Effector CD8-positive, alpha-beta T cell (primary cell): ENCODE measurements around the gene CDHR5.
"Not testable (repeated sequence)": the region's sequence is repeated elsewhere in the genome, so short reads cannot be mapped to it uniquely, and the experiment has no call there.

Experiments used
- DNase-seq: peaks from one replicate; lab custom pipeline; 2025; lab: John Stamatoyannopoulos, UW

Gene CDHR5

DNA sequence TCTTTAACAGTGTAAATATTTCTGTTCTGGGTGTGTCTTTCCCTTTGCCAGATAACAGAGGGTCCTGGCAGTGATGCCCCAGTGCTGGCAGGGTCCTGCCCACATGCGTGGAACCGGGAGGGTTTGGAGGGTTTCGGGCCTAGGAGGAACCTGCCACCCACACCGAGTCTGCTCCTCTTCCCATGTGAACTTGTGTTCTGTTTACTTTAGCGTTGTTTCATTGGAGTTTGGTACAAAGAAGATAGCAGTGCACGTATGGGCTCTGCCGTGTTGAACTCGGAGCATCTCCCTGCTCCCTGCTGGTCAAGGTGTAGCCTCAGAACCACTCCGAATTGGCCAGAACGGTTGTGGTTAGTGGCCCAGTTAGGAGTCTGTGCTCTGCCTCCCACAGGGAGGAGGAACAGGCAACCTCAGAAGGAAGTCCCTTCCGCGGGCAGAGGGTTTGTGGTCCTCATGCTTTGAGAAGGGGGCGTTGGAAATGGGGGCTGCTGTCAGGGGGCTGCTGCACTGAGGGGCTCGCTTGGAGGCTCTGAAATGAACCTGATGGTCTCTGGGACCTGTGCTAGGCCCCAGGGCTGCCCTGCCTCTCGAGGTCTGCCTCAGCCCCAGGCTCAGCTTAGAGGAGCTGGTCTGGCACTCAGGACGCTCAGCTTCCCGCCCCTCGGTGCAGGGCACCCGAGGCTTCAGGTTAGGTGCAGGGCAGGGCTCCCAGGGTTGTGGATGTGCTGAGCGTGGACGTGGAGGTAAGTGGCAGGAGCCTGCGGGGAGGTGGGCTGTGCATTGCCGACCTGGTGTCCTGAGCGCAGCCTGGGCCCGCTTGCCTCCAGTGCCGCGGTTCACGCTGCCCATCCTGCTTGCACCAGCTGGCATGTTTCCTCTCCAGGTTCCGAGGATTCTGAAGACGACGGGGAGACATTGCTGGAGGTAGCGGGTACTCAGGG lies 38.1 kb downstream of the CDHR5 start:
- DNase-seq, result no peak

DNA sequence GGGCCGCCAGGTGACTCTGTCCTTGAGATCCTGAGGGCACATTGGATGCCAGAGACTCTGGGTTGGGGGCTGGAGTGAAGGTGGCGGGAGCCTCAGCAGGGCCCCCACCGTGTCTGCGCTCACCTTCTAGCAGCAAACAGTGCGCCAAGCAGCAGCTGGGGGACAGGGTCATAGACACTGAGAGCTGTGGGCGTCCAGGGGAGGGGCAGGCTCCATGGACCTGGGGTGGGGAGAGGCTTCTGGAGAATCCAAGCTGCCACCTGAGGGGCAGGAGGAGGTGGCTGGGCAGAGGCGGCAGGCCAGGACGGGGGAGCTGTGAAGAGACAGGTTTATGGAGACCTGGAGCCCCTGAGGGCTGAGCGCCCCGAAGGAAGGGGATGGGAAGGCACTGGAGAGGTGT lies 40.5 kb downstream of the CDHR5 start:
- no peak for DNase-seq

DNA sequence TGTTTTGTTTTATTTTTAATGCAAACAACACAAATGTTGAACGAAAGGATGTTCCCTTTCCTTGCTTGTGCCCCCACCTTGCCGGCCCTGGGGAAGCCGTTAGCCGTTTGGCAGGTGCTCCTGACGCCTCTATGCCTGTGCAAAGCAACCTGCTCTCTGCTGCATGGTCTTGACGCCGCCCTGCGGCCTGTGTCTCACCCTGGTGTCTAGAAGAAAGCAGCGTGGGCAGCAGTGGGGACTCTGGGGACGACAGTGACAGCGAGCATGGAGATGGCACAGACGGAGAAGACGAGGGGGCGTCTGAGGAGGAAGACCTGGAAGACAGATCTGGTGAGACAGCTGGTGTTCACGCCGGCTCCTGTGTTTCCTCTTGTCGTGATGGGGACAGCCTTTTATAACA lies 43.0 kb downstream of the CDHR5 start:
- DNase-seq, result no peak

DNA sequence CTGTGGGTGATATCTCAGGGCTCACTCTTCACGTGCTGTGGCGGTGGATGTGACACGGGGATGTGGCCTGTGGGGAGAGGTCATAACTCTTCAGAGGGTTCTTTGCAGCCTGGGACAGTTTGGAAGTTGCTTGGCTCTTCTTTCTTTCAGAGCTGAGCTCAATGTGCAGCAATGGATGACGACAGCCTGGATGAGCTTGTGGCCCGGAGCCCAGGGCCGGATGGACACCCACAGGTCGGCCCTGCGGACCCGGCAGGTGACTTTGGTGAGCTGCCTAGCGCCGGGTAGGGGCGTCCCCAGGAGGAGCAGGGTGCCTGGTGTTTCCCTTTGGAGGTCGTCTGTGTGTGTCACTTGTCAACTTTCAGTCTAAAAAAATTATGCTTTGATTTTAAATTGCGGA lies 43.4 kb downstream of the CDHR5 start:
- DNase-seq, result no peak

DNA sequence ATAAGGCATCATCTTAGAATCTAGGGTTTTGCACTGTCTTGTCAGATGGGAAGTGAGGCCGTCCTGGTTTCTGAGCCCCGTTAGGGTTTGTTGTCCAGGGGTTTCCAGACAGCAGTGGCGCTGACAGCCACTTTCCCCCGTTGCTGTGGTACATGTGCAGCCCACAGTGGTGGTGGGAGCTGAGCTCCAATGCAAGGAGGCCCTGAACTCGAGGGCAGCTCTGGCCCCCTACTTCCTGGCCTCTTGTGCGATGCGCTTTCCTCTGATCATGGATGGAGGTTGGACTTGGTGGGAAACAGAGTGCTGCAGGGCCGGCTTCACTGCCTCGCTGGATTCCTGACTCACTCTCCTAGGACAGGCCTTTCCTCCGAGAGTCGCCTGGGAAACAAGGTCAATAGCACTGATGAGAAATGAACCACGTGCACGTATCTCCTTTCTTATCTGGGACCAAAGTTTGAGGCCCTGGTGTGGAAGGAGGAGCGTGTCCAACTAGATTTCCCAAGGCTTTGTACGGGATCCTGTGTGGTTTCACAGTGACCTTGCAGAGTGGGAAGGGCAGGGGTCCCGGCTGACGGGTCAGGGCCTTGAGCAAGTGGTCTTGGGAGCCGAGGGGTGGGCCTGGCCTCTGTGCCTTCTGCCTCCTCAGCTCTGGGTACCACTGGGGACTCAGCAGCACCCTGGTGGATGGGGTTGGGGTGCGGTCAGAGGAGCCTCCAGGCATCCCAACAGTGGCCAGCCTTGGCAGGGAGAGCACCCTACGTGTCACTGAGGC lies 44.7 kb downstream of the CDHR5 start:
- DNase-seq, result no peak

DNA sequence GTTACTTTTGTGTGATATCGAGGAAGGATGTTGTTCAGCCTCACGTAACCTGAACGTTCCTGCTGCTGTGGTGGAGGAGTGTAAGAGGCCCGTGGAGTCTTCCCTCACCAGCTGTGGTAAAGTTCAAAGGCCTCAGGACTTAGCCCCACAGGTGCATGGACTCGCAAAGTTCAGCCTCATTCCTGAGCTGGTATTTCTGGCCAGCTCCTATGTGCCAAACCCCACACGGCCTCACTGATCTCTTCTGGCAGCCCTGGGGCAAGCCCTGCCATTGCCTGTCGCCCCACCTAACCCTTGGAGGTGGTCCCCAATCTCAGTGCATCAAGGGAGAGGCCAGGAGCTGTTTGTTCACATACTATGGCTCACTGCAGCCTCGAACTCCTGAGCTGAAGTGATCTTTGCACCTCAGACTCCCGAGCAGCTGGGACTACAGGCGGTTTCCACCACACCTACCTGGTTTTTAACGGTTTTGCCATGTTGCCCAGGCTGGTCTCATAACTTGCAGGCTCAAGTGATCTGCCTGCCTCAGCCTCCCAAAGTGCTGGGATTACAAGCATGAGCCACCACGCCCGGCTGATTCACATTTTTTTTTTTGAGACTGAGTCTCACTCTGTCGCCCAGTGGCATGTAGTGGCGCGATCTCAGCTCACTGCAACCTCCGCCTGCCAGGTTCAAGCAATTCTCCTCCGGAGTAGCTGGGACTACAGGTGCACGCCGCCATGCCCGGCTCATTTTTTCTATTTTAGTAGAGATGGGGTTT lies 46.3 kb downstream of the CDHR5 start:
- no peak for DNase-seq

DNA sequence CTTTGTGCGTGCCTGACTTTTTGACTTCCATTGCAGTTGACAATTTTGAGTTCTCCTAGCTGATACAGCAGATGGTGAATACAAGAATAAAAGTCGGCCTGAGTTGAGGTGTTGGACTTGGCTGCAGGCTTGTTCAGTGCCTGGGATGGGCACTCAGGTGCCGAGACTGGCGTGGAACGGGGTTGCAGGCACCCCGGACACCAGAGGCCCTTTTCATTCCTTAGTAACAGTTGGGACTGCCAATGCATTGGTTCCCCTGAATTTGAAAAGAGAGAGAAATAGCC lies 47.2 kb downstream of the CDHR5 start:
- DNase-seq, result no peak

DNA sequence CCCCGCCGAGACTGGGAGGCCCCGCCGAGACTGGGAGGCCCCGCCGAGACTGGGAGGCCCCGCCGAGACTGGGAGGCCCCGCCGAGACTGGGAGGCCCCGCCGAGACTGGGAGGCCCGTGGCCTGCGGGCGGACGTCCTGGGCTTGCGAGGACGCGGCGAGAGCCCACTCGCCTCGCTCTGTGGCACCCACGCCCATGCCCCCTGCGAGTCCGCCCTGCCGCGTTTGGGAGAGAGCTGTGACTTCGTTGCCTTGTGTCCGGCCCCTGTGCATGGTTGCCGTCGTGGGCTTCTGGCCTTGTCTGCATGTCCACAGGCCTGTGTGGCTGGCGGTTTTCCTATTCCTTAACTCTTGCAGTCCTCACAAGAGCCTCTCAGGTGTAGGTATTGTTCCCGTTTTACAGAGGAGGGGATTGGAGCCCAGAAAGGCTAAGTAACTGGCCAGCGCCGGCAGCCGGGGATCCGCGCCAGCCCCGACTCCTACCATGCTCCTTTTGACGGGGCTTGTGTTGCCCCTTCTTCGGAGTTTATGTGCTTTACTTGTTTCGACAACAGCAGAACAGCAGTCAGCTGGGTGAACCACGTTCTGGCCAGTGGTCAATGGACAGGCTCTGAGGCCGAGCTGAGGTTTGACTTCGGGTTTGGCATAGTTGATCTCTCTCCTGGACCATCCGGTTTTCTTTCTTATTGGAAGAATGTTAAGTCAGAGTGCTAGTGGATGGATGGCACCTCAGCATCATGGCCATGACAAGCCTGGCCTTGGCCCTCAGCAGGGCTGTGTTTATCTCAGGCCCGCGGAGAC lies 47.7 kb downstream of the CDHR5 start:
- DNase-seq, result no peak

DNA sequence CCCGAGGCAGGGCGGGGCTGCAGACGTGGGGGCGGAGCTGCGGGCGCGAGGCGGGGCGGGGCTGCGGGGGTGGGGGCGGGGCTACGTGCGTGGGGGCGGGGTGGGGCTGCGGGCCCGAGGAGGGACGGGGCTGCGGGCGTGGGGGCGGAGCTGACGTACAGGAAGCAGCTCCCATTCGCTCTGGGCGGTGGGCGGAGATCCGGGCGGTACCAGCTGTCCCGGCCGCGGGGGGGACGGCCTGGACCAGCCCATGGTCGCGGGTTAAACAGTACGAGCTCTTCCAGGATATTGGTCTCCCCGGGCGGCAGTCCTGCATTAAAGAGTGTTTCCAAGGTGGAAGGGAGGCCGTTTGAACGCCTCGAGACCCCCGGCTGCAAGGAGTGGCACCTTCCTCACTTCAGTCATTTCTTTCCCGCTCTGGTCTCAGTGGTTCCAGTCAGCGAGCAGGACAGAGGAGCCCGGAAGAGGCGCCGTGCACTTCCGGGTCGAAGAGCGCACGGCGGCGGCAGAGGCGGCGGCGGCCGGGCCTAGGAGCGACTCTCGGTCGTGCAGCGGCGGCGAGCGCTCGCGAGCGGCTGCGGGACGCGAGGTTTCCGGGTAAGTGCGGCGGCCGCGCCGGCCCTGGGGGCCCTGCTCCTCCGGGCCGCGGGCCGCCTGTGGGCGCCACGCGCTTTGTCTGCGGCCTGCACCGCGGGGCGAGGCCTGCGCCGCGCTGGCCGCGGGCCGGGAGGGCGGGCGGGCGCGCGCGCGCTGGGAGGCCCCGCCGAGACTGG lies 48.6 kb downstream of the CDHR5 start, which contains the start of gene PHRF1:
PHRF1 (plus strand) TSS at position 475 of the 773 bp plus-strand sequence. CDS start 5,043 bp downstream, outside the sequence.
- DNase-seq, result peak; percentile 94

DNA sequence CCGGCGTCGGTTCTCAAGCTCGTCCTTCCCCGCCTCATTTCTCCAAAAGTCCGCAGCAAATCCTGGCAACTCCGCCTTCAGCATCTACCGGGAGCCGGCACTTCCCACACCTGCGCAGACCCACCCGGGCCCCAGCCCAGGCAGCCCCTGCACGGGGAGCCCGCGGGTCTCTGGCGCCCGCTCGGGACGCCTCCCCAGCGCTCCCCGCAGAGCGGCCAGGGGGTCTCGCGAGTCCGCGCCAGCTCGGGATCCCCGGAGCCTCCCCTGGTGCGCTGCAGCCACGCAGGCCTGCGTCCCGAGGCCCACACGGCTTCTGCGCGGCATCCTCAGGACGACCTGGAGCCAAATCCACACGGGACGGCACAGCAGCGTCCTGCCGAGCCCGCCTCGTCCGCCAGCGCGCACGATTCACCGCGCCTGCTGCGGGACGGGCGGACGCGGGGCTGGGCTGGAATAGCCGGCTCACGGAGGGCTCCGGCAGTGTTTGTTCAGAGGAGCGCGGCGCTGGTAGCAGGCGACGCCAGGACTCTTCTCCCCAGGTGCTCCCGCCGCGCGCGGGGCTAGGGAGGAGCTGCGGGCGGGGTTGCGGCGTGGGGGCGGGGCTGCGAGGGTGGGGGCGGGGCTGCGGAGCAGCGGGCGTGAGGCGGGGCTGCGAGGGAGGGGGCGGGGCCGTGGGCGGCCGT lies 49.3 kb downstream of the CDHR5 start:
- peak; percentile 94 for DNase-seq

DNA sequence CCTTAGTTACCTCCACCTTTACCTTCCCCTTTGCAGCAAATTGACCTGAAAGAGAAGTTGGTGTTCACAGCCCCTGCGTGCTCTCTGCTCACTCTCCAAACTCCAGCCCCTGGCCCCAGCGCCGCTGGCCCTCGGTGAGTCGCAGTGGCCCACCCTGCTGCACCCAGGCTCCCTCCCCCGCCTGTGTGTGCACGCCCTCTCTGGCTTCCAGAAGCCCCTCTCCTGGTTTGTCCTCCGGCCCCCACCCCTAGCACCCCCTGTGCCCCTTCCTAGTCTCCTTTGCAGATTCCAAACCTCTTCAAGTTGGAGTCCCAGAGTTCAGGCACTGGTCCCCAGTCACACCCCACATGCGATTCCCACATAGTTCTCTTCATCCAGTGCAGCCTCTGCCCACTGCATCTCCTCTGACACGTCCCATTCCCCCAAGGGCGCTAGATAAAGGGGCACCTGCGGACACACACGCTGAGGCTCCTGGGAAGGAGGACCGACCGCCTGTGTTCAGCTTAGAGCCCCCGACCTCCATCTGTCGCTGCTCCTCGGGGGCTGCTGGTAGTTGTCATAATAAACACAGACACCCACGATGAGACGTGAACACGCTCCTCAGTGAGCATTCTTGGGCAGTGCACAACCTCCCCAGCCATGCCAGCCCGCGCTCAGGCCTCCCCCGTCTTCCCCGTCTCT lies 50.0 kb downstream of the CDHR5 start:
- no peak for DNase-seq

DNA sequence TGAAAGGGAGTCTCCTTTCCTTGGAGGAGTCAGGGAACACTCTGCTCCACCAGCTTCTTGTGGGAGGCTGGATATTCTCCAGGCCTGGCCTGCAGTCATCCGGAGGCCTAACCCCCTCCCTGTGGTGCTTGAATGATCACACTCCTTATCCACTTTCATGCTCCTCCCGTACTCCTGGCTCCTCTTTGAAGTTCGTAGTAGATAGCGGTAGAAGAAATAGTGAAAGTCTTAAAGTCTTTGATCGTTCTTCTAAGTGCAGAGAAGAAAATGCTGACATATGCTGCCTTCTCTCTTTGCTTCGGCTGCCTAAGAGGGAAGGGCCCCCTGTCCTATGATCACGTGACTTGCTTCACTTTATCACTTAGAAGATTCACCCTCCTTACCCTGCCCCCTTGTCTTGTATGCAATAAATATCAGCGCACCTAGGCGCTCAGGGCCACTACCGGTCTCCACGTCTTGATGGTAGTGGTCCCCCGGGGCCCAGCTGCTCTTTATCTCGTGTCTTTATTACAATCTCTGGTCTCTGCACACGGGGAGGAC lies 50.7 kb downstream of the CDHR5 start:
- not testable (repeated sequence) for DNase-seq

DNA sequence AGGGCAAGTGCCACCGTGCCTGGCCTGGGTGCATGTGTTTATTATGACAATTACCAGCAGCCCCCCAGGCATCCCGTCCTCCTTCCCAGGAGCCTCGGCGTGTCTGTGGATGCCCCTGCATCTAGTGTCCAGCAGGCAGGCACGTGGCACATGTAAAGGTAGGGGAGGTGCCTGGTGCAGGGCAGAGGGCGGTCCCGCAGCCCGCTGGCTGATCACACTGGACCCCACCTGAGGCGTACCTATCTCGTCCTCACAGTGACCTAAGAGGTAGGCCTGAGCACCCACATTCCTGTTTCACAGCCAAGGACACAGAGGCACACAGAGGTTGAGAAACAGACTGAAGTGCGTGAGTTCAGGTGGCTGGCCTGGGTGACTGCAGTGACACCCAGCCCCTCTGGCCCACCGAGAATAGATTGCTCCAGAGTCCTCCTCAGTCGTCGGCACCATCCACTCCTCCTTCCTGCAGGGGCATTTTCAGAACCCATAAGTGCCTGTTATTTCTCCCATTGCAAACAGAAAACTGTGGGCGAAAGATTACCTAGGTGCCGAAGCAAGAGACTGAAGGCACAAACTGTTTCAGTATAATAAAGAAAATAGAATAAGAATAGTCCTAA lies 51.5 kb downstream of the CDHR5 start:
- no peak for DNase-seq

DNA sequence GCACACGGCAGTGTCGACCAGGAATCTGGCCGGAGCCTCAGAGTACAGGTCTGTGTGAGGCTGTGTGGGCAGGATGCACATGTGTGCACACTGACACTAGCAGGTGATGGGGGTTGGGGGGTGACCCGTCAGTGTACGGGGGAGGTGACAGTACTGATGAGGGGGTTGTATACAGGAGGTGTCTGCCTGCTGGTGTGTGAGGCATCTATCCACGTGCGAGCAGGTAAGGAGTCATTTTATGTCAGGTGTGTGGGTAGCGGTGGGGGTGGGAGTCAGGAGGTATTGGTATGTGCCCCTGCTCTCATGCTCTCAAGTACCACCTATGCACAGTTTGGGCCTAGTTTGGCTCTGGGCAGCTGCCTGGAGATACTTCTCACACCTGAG lies 53.0 kb downstream of the CDHR5 start:
- no peak for DNase-seq

DNA sequence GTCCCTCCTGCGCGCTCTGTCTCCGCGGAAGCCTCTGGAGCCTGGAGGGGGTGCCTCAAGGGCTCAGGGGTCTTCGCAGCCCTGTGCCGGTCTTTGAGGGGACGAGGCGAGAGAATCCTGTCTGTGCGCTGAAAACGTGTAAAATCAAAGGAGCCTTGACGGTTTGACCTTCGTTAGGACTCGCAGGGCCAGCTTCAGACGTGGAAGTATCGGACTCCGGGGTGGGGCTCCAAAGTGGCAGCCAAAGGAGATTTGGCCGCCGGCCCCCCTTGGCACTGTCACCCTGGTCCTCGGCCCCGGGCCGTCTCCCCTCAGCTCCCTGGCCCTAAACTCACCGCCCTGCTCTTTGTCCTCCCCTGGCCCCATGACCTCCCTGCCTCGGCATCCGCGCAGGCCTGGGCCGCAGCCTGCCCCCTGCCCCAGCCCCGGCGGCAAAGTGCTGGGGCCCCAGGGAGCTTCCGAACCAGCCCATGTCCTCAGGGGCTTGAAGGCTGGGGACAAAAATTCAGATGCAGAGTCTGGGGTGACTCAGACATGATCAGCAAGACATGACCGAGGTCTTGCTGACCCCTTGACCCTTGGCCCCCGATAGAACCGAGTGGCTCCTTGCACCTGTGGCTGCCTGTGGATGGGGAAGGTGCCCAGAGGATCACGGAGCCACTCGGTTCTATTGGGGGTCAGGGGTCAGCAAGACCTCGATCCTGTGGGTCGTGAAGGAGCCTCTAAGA lies 55.4 kb downstream of the CDHR5 start:
- DNase-seq, result no peak

DNA sequence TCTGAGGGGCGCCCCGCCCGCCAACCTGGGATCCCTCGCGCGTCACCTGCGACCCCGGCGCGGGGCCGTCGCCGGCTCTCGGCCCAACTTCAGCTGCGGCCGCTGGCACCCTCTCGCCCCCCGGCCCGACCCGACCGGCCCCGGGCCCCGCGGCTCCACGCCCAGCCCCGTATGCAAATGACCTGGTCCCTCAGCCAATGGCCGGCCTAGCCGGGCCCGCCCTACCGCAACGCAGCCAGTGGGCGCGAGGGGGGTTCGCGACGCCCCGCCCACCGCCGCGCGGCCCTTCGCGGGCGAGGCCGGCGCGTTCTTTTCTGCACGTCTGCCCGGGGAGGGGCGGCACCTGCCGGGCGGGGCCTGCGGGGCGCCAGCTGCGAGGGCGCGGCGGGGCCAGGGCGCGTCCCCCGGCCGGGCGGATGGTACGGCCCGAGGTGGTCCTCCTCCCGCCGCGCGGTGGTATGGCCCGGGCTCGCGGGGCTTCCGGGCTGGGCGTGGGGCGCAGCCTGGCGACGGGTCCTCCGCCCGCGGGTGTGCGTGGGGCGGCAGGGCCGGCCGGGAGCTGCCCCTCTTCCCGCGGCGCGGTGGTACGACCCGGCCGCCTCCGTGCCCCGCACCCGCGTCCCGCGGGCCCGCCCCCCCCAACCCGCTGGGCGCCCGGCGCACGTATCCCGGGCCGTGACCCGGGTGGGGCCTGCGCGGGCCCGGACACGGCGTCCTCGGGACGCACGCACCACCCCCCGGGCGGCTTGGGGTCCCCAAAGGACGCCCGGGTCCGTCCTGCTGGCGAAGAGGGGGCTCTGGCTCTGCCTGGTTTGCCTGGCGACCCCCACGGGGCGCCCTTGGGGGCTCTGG lies 56.2 kb downstream of the CDHR5 start:
- peak; percentile 88 for DNase-seq

DNA sequence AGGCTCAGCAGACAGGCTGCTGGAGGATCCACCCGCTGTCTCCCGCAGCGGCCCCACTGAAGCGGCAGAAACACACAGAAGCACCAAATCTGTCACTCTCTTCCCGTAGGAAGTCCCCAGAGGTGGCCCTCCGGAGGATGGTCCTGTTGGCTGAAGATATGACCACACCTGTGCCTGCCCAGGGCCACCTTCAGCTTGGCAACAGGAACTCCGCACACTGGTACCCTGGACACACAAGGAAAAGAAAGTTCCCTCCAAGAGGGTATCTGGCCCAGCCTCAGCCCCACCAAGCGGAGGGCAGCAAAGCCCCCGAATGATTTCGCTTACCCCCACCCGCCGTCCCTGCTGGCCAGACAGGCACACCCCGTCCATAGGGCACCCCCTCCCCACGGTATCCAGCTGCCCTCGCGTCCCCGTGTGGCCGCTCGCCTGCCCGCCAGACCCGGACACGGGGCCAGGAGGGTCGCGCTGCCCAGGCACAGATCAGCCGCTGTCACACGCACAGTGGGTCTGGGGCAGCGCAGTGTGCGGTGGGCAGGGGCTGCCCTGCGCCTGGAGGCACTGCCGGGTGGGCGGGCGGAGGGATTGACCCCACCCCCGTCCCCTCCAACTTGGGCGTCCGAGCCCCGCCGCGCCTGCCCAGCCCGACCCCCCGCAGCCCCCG lies 57.0 kb downstream of the CDHR5 start:
- peak; percentile 26 for DNase-seq
